BLaER1 (cell line): ENCODE results near the gene NSUN6.

Experiments
- H3K27ac ChIP-seq: shearing (Covaris generic); formaldehyde crosslinking; 2 replicates; pipeline ENCODE4 v1.8.1; 2022
- H3K27me3 ChIP-seq: shearing (Covaris generic); formaldehyde crosslinking; 2 replicates; pipeline ENCODE4 v1.8.1; 2022
- H3K36me3 ChIP-seq: shearing (Covaris generic); formaldehyde crosslinking; 2 replicates; pipeline ENCODE4 v1.8.1; 2022
- H3K4me1 ChIP-seq: shearing (Covaris generic); formaldehyde crosslinking; 2 replicates; pipeline ENCODE4 v1.8.1; 2022
- H3K4me2 ChIP-seq: shearing (Covaris generic); formaldehyde crosslinking; 2 replicates; pipeline ENCODE4 v1.8.1; 2022
- H3K4me3 ChIP-seq: shearing (Covaris generic); formaldehyde crosslinking; 2 replicates; pipeline ENCODE4 v1.8.1; 2022
- H3K9ac ChIP-seq: shearing (Covaris generic); formaldehyde crosslinking; 2 replicates; pipeline ENCODE4 v1.8.1; 2022
- H3K9me3 ChIP-seq: shearing (Covaris generic); formaldehyde crosslinking; 2 replicates; pipeline ENCODE4 v1.8.1; 2022
- H4K20me1 ChIP-seq: shearing (Covaris generic); formaldehyde crosslinking; 2 replicates; pipeline ENCODE4 v1.8.1; 2022
- Cebpa-rat ChIP-seq: shearing (Covaris generic); IDR thresholded peaks from 2 replicates; pipeline ENCODE4 v1.8.1; 2022

The NSUN6 gene

DNA sequence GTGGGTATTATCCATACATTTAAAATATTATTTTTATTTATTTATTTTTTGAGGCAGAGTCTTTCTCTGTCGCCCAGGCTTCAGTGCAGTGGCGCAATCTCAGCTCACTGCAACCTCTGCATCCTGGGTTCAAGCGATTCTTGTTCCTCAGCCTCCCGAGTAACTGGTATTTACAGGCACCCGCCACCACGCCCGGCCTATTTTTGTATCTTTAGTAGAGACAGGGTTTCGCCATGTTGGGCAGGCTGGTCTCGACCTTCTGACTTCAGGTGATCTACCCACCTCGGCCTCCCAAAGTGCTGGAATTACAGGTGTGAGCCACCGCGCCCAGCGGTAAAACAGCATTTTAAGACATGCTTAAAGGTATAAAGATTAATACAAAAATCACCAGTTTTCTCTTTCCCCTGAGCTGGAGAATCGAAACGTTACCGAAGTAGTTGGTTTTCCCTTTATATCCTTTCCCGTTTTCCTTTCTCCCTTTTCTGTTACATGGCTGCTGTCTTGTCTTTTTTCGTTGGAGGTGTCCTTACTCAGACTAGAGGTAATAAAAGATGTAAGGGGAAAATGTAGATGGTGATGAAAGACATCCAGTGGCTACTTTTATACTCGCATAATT lies 9.5 kb upstream of the NSUN6 start:
- peak overlapping the region; percentile 100 for H3K9ac ChIP-seq
- H3K27ac ChIP-seq, result peak overlapping the region; percentile 99
- peak overlapping the region; percentile 97 for H3K4me3 ChIP-seq

DNA sequence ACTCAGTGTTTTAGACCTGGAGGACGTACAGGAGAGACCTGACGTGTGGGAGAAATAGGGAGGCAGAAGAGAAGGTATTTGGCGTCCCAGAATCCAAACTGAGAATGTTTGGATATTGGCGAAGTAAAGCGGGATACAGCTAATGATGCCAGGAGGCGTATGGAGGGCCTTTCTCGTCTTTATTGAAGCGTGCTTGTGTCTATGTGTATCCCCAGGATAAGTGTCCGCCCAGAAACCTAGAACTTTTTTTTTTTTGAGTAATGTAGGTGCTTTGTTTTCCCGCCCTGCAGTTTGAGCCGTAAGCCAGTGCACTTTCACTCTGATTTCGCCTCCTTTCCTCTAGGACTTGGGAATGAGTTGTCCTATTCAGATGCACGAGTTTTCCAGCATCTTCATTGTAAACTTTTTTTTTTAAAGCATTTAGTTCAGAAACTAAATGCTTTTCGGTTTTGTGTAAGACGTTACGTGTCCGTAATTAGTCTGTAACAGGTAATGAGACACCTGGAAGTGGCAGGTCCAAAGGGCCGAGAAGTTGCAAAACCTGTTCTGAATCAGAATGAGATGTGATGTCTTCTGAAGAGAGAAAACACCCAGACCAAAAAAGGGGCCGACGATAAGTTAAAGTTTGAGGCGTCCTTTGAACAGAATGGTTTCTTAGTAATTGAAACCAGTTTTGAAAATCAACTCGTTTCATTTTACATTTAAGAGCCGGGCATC lies 8.6 kb upstream of the NSUN6 start:
- Histone ChIP-seq H3K4me3 (peak overlapping the region; percentile 97), H3K9me3 (no peaks in the 10 kb centered on the region; the same call in 1 of the 2 replicates), H3K4me1 (peaks cover 40% of the 10 kb centered on the region), H3K4me2 (peak overlapping the region; percentile 85), H3K9ac (peak overlapping the region; percentile 100), H4K20me1 (peaks cover 53% of the 10 kb centered on the region), H3K27ac (peak overlapping the region; percentile 99), H3K27me3 (no peaks in the 10 kb centered on the region), H3K36me3 (peaks cover 25% of the 10 kb centered on the region)
- no peak for TF ChIP-seq Cebpa-rat

More for the DNA sequence above, 9.5 kb upstream of the NSUN6 start:
- Histone ChIP-seq H3K36me3 (peaks cover 33% of the 10 kb centered on the region), H3K4me2 (peak overlapping the region; percentile 85), H3K27me3 (no peaks in the 10 kb centered on the region), H3K4me1 (peaks cover 46% of the 10 kb centered on the region), H4K20me1 (peaks cover 62% of the 10 kb centered on the region), H3K9me3 (no peaks in the 10 kb centered on the region; the same call in 1 of the 2 replicates)
- no peak for TF ChIP-seq Cebpa-rat

DNA sequence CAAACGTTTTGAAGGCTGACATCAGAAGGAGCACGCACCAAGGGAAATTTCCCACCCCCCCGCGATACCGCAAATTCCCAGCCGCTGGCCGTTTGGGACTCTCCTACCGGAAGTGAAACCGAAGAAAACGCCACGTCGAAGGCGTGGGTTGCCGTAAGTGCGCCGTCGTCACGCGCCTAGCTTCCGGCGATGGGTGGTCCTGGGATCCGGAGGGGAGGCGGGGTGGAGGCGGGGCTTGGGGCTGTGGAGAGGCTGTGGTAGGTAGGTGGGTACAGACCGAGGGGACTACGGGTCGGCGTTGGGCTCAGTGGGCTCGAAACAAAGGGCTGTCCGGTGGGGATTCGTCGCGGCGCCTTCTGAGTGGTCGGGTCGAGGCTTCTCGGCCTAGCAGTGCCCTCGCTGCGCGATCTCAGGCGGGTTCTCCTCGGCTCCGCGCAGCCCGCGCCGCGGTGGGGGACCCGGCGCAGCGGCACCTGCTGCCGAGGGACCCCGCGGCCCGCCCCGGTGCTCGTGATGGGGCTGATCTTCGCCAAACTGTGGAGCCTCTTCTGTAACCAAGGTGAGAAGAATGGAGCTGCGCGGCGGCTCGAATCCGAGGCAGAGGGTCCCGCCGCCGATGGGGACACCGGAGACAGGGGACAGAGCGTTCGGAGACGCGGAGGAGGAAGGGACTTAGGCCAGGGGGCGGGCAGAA lies 7.9 kb upstream of the NSUN6 start, which contains the start of gene ARL5B:
Gene ARL5B (plus strand): TSS at position 307 of the 694 bp plus-strand sequence. CDS start 207 bp downstream, at position 514.
- TF ChIP-seq Cebpa-rat, result no peak
- Histone ChIP-seq H3K9me3 (no peaks in the 10 kb centered on the region; the same call in 1 of the 2 replicates), H3K27ac (peak within 1 kb of the TSS; percentile 99), H4K20me1 (peaks cover 46% of the 10 kb centered on the region), H3K4me1 (peaks cover 38% of the 10 kb centered on the region), H3K4me3 (peak within 1 kb of the TSS; percentile 97), H3K4me2 (peak within 1 kb of the TSS; percentile 94), H3K36me3 (peaks cover 22% of the 10 kb centered on the region), H3K27me3 (no peaks in the 10 kb centered on the region), H3K9ac (peak within 1 kb of the TSS; percentile 100)

DNA sequence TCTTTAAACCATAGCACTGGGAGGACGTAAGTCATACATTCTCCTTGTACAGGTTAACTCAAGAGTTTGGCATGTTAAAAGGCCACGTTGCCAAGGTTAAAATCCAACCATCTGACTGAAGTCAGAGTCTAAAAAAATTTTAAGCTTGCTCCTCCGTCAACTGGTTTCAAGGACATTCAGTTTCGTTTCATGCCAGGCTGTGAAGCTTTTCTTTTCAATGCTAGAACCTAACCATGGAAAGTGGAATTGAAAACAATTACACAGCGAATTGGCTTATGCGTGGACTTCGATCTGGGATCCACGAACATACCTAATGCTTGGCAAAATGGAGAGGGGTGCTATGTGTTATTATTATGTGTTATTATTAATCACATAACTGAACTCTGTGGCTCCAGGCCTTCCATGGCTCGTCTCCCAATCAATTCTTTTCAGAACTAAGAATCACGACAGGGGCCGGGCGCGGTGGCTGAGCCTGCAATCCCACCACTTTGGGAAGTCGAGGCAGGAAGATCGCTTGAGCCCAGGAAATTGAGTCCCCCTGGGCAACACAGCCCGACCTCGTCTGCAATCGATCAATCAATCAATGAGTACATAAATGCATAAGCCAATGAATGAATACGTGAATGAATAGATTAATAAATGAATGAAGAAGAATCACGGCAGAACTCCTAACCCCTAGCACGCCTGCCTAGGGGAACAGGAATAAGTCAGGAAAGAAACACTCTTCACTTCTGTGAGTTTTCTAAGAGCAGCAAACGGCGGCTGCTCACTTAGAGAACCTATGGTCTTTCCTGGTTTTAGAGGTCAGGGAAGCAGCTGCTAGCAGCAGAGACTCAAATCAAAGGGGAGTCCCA lies 7.1 kb upstream of the NSUN6 start:
- Histone ChIP-seq H3K9me3 (no peaks in the 10 kb centered on the region; the same call in 1 of the 2 replicates), H3K4me1 (peaks cover 38% of the 10 kb centered on the region), H3K27ac (peak overlapping the region; percentile 99), H3K27me3 (no peaks in the 10 kb centered on the region), H3K9ac (peak overlapping the region; percentile 100), H3K4me3 (peak overlapping the region; percentile 97), H3K4me2 (peak overlapping the region; percentile 94), H3K36me3 (peaks cover 15% of the 10 kb centered on the region), H4K20me1 (peaks cover 38% of the 10 kb centered on the region)
- no peak for TF ChIP-seq Cebpa-rat

DNA sequence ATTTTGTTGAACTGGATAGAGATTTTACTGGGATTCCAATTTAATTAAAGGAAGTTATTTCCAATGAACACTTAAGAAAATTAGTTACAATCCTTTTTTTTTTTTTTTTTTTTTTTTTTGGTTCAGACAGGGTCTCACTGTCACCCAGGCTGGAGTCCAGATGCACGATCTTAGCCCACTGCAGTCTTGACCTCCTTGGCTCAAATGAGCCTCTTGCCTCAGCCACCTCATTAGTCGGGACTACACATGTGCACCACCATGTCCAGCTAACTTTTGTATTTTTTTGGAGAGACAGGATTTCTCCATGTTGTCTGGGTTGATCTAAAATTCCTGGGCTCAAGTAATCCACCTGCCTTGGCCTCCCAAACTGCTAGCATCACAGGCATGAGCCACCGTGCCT lies 5.3 kb upstream of the NSUN6 start:
- no peak for TF ChIP-seq Cebpa-rat
- peaks cover 29% of the 10 kb centered on the region for H3K4me1 ChIP-seq
- peaks cover 4% of the 10 kb centered on the region; the same call in 1 of the 2 replicates for H3K36me3 ChIP-seq
- no peak overlapping the region for H3K4me2 ChIP-seq
- H3K27ac ChIP-seq, result no peak overlapping the region
- no peak overlapping the region for H3K9ac ChIP-seq
- H3K4me3 ChIP-seq, result no peak overlapping the region
- H3K9me3 ChIP-seq, result no peaks in the 10 kb centered on the region
- peaks cover 20% of the 10 kb centered on the region for H4K20me1 ChIP-seq
- no peaks in the 10 kb centered on the region for H3K27me3 ChIP-seq

DNA sequence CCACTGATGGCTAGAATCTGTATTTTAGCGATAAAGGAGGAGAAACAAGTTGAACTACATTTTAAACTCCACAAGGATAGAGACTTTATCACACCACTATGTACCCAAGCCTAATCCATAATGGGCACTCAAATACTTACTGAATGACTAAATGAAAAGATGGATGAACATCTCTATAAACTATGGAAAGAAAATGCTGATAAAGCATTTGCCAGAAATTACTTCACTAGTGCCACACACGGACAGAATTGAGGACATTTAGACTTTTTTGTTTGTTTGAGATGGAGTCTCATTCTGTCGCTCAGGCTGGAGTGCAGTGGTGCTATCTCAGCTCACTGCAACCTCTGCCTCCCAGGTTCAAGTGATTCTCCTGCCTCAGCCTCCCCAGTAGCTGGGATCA lies 1.7 kb upstream of the NSUN6 start:
- H3K27ac ChIP-seq, result no peak overlapping the region
- peaks cover 35% of the 10 kb centered on the region for H3K4me1 ChIP-seq
- H3K4me3 ChIP-seq, result no peak overlapping the region
- no peak overlapping the region for H3K9ac ChIP-seq
- TF ChIP-seq Cebpa-rat, result no peak
- peaks cover 4% of the 10 kb centered on the region for H3K36me3 ChIP-seq
- H3K4me2 ChIP-seq, result no peak overlapping the region
- H3K27me3 ChIP-seq, result no peaks in the 10 kb centered on the region
- H4K20me1 ChIP-seq, result no peaks in the 10 kb centered on the region
- no peaks in the 10 kb centered on the region for H3K9me3 ChIP-seq

DNA sequence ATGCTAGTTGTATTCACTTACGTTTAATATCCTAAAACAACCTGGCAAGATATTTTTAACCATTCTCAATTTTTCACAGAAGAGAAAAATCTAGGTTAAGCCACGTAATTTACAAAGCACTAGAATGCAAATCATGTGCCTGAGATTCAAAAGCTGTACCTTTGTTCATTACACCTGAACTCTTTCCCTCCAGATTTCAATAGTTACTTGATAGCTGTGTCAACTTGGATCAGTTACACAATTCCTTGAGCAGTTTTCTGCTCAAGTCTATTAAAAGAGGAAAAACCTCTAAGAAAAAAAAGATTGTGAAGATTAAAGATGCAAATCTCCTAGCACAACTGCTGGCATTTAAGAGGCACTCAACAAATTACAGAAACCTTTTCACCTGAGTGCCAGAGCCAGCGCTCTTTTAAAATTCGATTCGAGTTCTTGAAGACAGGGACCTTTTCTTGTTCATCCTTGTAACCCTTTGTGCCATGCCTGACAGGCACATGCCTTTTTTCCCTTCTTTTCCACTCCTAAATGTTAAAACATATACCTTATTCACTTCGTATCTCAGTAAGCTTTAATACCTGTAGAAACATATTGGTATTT lies 886 bp downstream of the NSUN6 start:
- Histone ChIP-seq H3K27ac (peak overlapping the region; percentile 78), H3K4me2 (peak overlapping the region; percentile 86), H3K4me1 (peaks cover 34% of the 10 kb centered on the region), H3K9me3 (no peaks in the 10 kb centered on the region), H3K27me3 (no peaks in the 10 kb centered on the region), H4K20me1 (no peaks in the 10 kb centered on the region), H3K4me3 (peak overlapping the region; percentile 79), H3K36me3 (peaks cover 21% of the 10 kb centered on the region), H3K9ac (peak overlapping the region; percentile 80)
- TF ChIP-seq Cebpa-rat, result no peak

DNA sequence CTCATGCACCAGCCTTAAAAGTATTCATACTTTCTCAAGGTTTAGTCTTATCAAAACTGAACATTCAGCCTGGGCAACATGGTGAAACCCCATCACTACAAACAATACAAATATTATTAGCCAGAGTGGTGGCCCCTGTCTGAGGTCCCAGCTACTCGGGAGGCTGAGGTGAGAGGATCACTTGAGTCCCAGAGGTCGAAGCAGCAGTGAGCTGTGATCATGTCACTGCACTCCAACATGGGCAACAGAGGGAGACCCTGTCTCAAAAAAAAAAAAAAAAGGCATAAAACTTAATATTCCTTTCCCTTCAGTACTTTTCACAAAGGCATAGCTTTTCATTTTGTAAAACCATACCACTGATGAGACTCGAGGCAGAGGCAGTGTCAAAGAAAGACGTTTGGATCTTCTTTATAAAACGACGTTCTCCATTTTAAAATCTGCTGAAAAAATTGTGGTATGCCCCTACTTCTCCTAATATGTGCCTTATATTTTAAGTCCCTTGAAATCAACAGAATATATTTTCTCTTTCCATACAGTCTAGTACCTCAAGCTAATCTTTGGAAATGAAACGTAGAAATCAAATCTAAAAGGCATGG lies 1.9 kb downstream of the NSUN6 start:
- TF ChIP-seq Cebpa-rat, result no peak
- H3K9ac ChIP-seq, result peak overlapping the region; percentile 80
- H3K4me3 ChIP-seq, result peak overlapping the region; percentile 79

DNA sequence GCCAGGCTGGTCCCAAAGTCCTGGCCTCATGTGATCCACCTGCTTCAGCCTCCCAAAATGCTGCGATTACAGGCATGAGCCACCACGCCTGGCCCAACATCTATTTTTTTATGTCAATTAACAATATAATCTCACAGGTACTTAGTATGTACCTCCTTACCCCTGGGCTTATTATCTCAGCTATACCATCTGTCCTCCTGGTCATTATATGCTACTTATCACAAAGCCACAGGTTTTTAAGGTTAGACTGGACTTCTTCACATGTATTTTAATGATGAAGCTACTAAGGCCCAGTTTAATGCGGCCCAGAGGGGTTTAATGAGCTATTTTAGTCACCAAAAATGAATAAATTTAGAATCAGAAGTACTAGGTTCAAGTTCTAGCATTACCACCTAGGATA lies 3.4 kb downstream of the NSUN6 start:
- no peaks in the 10 kb centered on the region for H3K27me3 ChIP-seq
- no peaks in the 10 kb centered on the region for H4K20me1 ChIP-seq
- no peak for TF ChIP-seq Cebpa-rat
- peaks cover 24% of the 10 kb centered on the region for H3K36me3 ChIP-seq
- H3K4me2 ChIP-seq, result peak overlapping the region; percentile 86
- no peak overlapping the region for H3K9ac ChIP-seq
- peaks cover 34% of the 10 kb centered on the region for H3K4me1 ChIP-seq
- no peak overlapping the region for H3K27ac ChIP-seq
- no peak overlapping the region for H3K4me3 ChIP-seq
- no peaks in the 10 kb centered on the region for H3K9me3 ChIP-seq

More for the DNA sequence above, 1.9 kb downstream of the NSUN6 start:
- Histone ChIP-seq H3K27me3 (no peaks in the 10 kb centered on the region), H3K4me2 (peak overlapping the region; percentile 86), H3K9me3 (no peaks in the 10 kb centered on the region), H3K4me1 (peaks cover 34% of the 10 kb centered on the region), H4K20me1 (no peaks in the 10 kb centered on the region), H3K36me3 (peaks cover 23% of the 10 kb centered on the region), H3K27ac (peak overlapping the region; percentile 78)
